Measurements from ENCODE around the gene RBM38.

The RBM38 gene

GRCh38 chr20:57402206-57403125, 11.3 kb downstream of the RBM38 start:
- Histone ChIP-seq H3K27ac (no peak overlapping the region), H3K36me3 (ENCODE audit: insufficient read depth, low read length) (peaks cover 88% of the 10 kb centered on the region; the same call in 1 of the 2 replicates), H3K9ac (ENCODE audit: insufficient read length) (no peak overlapping the region), H3K4me3 (no peak overlapping the region), H3K9me3 (ENCODE audit: low read depth, low read length) (no peaks in the 10 kb centered on the region)
- no peak for TF ChIP-seq POLR2AphosphoS5 (IDR thresholded peaks at IDR 0.05; ENCODE audit: borderline replicate concordance, low read depth, low read length)
- TF ChIP-seq EZH2 (IDR thresholded peaks at IDR 0.05): no peak
- no peak for TF ChIP-seq FOXP2 (optimal IDR thresholded peaks at IDR 0.05; ENCODE audit: control extremely low read depth, extremely low read length, insufficient read depth)
- DNase-seq (ENCODE audit: low read depth, low spot score): no peak

- TF ChIP-seq FOXP2 (optimal IDR thresholded peaks at IDR 0.05; ENCODE audit: control extremely low read depth, extremely low read length, insufficient read depth) (no peak), EZH2 (IDR thresholded peaks at IDR 0.05) (no peak), POLR2AphosphoS5 (IDR thresholded peaks at IDR 0.05; ENCODE audit: borderline replicate concordance, low read depth, low read length) (no peak)
- H3K9me3 ChIP-seq (ENCODE audit: low read depth, low read length): no peaks in the 10 kb centered on the region
- DNase-seq (ENCODE audit: low read depth, low spot score): no peak
- H3K27ac ChIP-seq: no peak overlapping the region
- no peak overlapping the region for H3K9ac ChIP-seq (ENCODE audit: insufficient read length)
- H3K4me3 ChIP-seq: no peak overlapping the region
- peaks cover 89% of the 10 kb centered on the region for H3K36me3 ChIP-seq (ENCODE audit: insufficient read depth, low read length)
Measured at GRCh38 chr20:57403216-57403615, 12.0 kb downstream of the RBM38 start.

GRCh38 chr20:57404006-57404405, 12.8 kb downstream of the RBM38 start:
- TF ChIP-seq EZH2 (IDR thresholded peaks at IDR 0.05) (no peak), POLR2AphosphoS5 (IDR thresholded peaks at IDR 0.05; ENCODE audit: borderline replicate concordance, low read depth, low read length) (no peak), FOXP2 (optimal IDR thresholded peaks at IDR 0.05; ENCODE audit: control extremely low read depth, extremely low read length, insufficient read depth) (no peak)
- Histone ChIP-seq H3K9ac (ENCODE audit: insufficient read length) (no peak overlapping the region), H3K36me3 (ENCODE audit: insufficient read depth, low read length) (peaks cover 90% of the 10 kb centered on the region), H3K9me3 (ENCODE audit: low read depth, low read length) (no peaks in the 10 kb centered on the region), H3K4me3 (no peak overlapping the region), H3K27ac (no peak overlapping the region)
- no peak for DNase-seq (ENCODE audit: low read depth, low spot score)

- DNase-seq (ENCODE audit: low read depth, low spot score): no peak
- Histone ChIP-seq H3K9ac (ENCODE audit: insufficient read length) (no peak overlapping the region), H3K36me3 (ENCODE audit: insufficient read depth, low read length) (peaks cover 90% of the 10 kb centered on the region), H3K9me3 (ENCODE audit: low read depth, low read length) (no peaks in the 10 kb centered on the region), H3K4me3 (no peak overlapping the region), H3K27ac (no peak overlapping the region)
- TF ChIP-seq EZH2 (IDR thresholded peaks at IDR 0.05) (no peak), POLR2AphosphoS5 (IDR thresholded peaks at IDR 0.05; ENCODE audit: borderline replicate concordance, low read depth, low read length) (no peak), FOXP2 (optimal IDR thresholded peaks at IDR 0.05; ENCODE audit: control extremely low read depth, extremely low read length, insufficient read depth) (no peak)
Measured at GRCh38 chr20:57404419-57405072, 13.3 kb downstream of the RBM38 start.

GRCh38 chr20:57405236-57406016, 14.2 kb downstream of the RBM38 start:
- no peak for DNase-seq (ENCODE audit: low read depth, low spot score)
- TF ChIP-seq EZH2 (IDR thresholded peaks at IDR 0.05) (no peak), FOXP2 (optimal IDR thresholded peaks at IDR 0.05; ENCODE audit: control extremely low read depth, extremely low read length, insufficient read depth) (no peak), POLR2AphosphoS5 (IDR thresholded peaks at IDR 0.05; ENCODE audit: borderline replicate concordance, low read depth, low read length) (no peak)
- no peak overlapping the region for H3K9ac ChIP-seq (ENCODE audit: insufficient read length)
- H3K27ac ChIP-seq: no peak overlapping the region
- no peaks in the 10 kb centered on the region for H3K9me3 ChIP-seq (ENCODE audit: low read depth, low read length)
- no peak overlapping the region for H3K4me3 ChIP-seq
- peaks cover 82% of the 10 kb centered on the region for H3K36me3 ChIP-seq (ENCODE audit: insufficient read depth, low read length)

GRCh38 chr20:57407541-57407956, 16.4 kb downstream of the RBM38 start:
- Histone ChIP-seq H3K9me3 (ENCODE audit: low read depth, low read length) (no peaks in the 10 kb centered on the region), H3K36me3 (ENCODE audit: insufficient read depth, low read length) (peaks cover 61% of the 10 kb centered on the region), H3K9ac (ENCODE audit: insufficient read length) (no peak overlapping the region), H3K4me3 (no peak overlapping the region), H3K27ac (no peak overlapping the region)
- no peak for DNase-seq (ENCODE audit: low read depth, low spot score)
- TF ChIP-seq POLR2AphosphoS5 (IDR thresholded peaks at IDR 0.05; ENCODE audit: borderline replicate concordance, low read depth, low read length) (no peak), EZH2 (IDR thresholded peaks at IDR 0.05) (no peak), FOXP2 (optimal IDR thresholded peaks at IDR 0.05; ENCODE audit: control extremely low read depth, extremely low read length, insufficient read depth) (no peak)

GRCh38 chr20:57408131-57408530, 16.9 kb downstream of the RBM38 start:
- H3K9ac ChIP-seq (ENCODE audit: insufficient read length): no peak overlapping the region
- no peaks in the 10 kb centered on the region for H3K9me3 ChIP-seq (ENCODE audit: low read depth, low read length)
- H3K4me3 ChIP-seq: no peak overlapping the region
- TF ChIP-seq FOXP2 (optimal IDR thresholded peaks at IDR 0.05; ENCODE audit: control extremely low read depth, extremely low read length, insufficient read depth) (no peak), POLR2AphosphoS5 (IDR thresholded peaks at IDR 0.05; ENCODE audit: borderline replicate concordance, low read depth, low read length) (no peak), EZH2 (IDR thresholded peaks at IDR 0.05) (no peak)
- no peak overlapping the region for H3K27ac ChIP-seq
- H3K36me3 ChIP-seq (ENCODE audit: insufficient read depth, low read length): peaks cover 55% of the 10 kb centered on the region
- DNase-seq (ENCODE audit: low read depth, low spot score): no peak

Data from SK-N-MC (cell line).